Testis (tissue), 3 donors: ENCODE results near the gene CACNA2D4. TPM values are rescaled to one million over a fixed set of nuclear protein-coding genes. Genes with fewer than 3 reads are reported as not detected.
"Not testable (repeated sequence)": the region's sequence is repeated elsewhere in the genome, so short reads cannot be mapped to it uniquely, and the experiment has no call there.

Source experiments
- DNase-seq: peaks from one replicate; pipeline ENCODE4 v3.0.0-alpha.2; 2019
- H3K27ac ChIP-seq, 2 donors: fragments of 200-600 bp; sonication (generic); one replicate each; pipeline ENCODE4 v1.5.1; 2019
- H3K27me3 ChIP-seq: fragments of 200-600 bp; sonication (generic); one replicate; pipeline ENCODE4 v1.5.1; 2019
- H3K36me3 ChIP-seq: fragments of 200-600 bp; sonication (generic); one replicate; pipeline ENCODE4 v1.5.1; 2017; ENCODE audit warnings: low read depth; ENCODE audit errors: missing control alignments
- H3K4me1 ChIP-seq: fragments of 200-600 bp; sonication (generic); one replicate; pipeline ENCODE4 v1.5.1; 2019
- H3K4me3 ChIP-seq, 2 donors: fragments of 200-600 bp; sonication (generic); one replicate each; pipeline ENCODE4 v1.5.1; 2017 to 2019
- H3K9me3 ChIP-seq: fragments of 200-600 bp; sonication (generic); one replicate; pipeline ENCODE4 v1.5.1; 2017
- CTCF ChIP-seq, 3 experiments: fragments of 450-650 bp in 2 of 3; fragments of 200-600 bp in 1 of 3; sonication (generic) in 1 of 3; IDR thresholded peaks; one replicate each; pipeline ENCODE4 v1.5.1; 2016 to 2019; ENCODE audit warnings: antibody characterized with exemption in 3 of 3, mild to moderate bottlenecking in 2 of 3, moderate library complexity in 1 of 3
- POLR2A ChIP-seq: fragments of 450-650 bp; IDR thresholded peaks from one replicate; pipeline ENCODE4 v1.6.1; 2017; ENCODE audit warnings: antibody characterized with exemption, mild to moderate bottlenecking, moderate library complexity
- WGBS, 2 donors: methylation state at CpG; one replicate each; pipeline ENCODE4 v1.1.5; 2018; 5-methylcytosine and 5-hydroxymethylcytosine counted together
- intact Hi-C: fragments of 100-400 bp; cut with DNase I; formaldehyde crosslinking; loops from one replicate; pipeline ENCODE4 v1.15.1; 2023; ENCODE audit warnings: low total_unique reads
- polyA plus RNA-seq: library from polyadenylated mRNA; stranded (reverse); fragments of 350-450 nt; fragmentation: Illumina TruSeq; extraction: RNeasy Lipid Tissue Mini Kit (QIAGEN cat#74804); gene quantifications from one replicate; pipeline ENCODE4 v1.2.3, GENCODE V29; 2014; ENCODE audit warnings: low read depth, low replicate concordance; ENCODE audit not compliant: insufficient read depth
- total RNA-seq, 2 donors: library from RNA; depleted of rRNA; stranded (reverse); fragments of >200 nt; gene quantifications; one replicate each; pipeline ENCODE4 v1.2.3, GENCODE V29; 2016

CACNA2D4 gene
- total and polyA plus RNA-seq, 3 donors from 2014 or later = 10.8 to 18.3 (median 15.8) TPM

GRCh38 chr12:1820191-1820895, 98.1 kb downstream of the CACNA2D4 start, which contains the start of gene LRTM2:
Gene LRTM2, plus strand, starts transcription at chr12:1820565. Its CDS starts 7,584 bp downstream, at chr12:1828149.
- H3K4me1 ChIP-seq = peaks cover 9% of the 10 kb centered on the region
- no peak for DNase-seq
- H3K4me3 ChIP-seq = no peak within 1 kb of the TSS
- H3K36me3 ChIP-seq = no peaks in the 10 kb centered on the region
- no peaks in the 10 kb centered on the region for H3K9me3 ChIP-seq
- H3K27me3 ChIP-seq = no peaks in the 10 kb centered on the region
- intact Hi-C loops = no loop called here
- WGBS, 2 donors = 27 to 35% methylated on average over 30 to 34 of the region's 34 CpGs
- TF ChIP-seq POLR2A = no peak
- no peak for TF ChIP-seq CTCF (IDR thresholded peaks at IDR 0.05)
- no peak within 1 kb of the TSS for H3K27ac ChIP-seq

- Histone ChIP-seq H3K27me3 (no peaks in the 10 kb centered on the region), H3K4me1 (peaks cover 9% of the 10 kb centered on the region), H3K27ac (no peak overlapping the region), H3K4me3 (no peak overlapping the region), H3K36me3 (no peaks in the 10 kb centered on the region), H3K9me3 (no peaks in the 10 kb centered on the region)
- 46 to 66% methylated on average over 6 of the region's 6 CpGs for WGBS, 2 donors
- TF ChIP-seq CTCF (IDR thresholded peaks at IDR 0.05) (no peak), POLR2A (no peak)
- intact Hi-C loops = no loop called here
- DNase-seq = no peak
Measured at GRCh38 chr12:1819571-1819970, 98.9 kb downstream of the CACNA2D4 start.

- Histone ChIP-seq H3K27me3 (no peaks in the 10 kb centered on the region), H3K4me3 (no peak overlapping the region), H3K36me3 (no peaks in the 10 kb centered on the region), H3K27ac (no peak overlapping the region), H3K4me1 (peaks cover 9% of the 10 kb centered on the region), H3K9me3 (no peaks in the 10 kb centered on the region)
- no peak for DNase-seq
- TF ChIP-seq CTCF (IDR thresholded peaks at IDR 0.05) = no peak
- TF ChIP-seq POLR2A = no peak
- 46 to 56% methylated on average over 9 of the region's 9 CpGs for WGBS, 2 donors
- intact Hi-C loops = no loop called here
Measured at GRCh38 chr12:1819050-1819449, 99.4 kb downstream of the CACNA2D4 start.

- intact Hi-C loops, DNase-seq, H3K36me3 ChIP-seq, H3K27ac ChIP-seq, H3K27me3 ChIP-seq, H3K4me3 ChIP-seq, H3K9me3 ChIP-seq, H3K4me1 ChIP-seq: not testable (repeated sequence)
- 86% methylated on average over 27 of the region's 28 CpGs; no CpG with 5 or more reads in 1 of the 2 donors for WGBS, 2 donors
Measured at GRCh38 chr12:1817928-1818327, 100.5 kb downstream of the CACNA2D4 start.

GRCh38 chr12:1816730-1817348, 101.6 kb downstream of the CACNA2D4 start:
- H3K4me3 ChIP-seq = no peak overlapping the region
- TF ChIP-seq POLR2A (no peak), CTCF (IDR thresholded peaks at IDR 0.05) (no peak)
- intact Hi-C loops = no loop called here
- no peak for DNase-seq
- no peaks in the 10 kb centered on the region for H3K36me3 ChIP-seq
- no peaks in the 10 kb centered on the region for H3K9me3 ChIP-seq
- no peak overlapping the region for H3K27ac ChIP-seq
- 91 to 96% methylated on average over 9 of the region's 9 CpGs for WGBS, 2 donors
- no peaks in the 10 kb centered on the region for H3K27me3 ChIP-seq
- peaks cover 9% of the 10 kb centered on the region for H3K4me1 ChIP-seq
